GM21423 (cell line): ENCODE results near the gene STPG4.

ENCODE experiments used
- ATAC-seq: cut with Tn5 transposase; IDR thresholded peaks from one replicate; pipeline ENCODE4 v1.9.1; 2021; ENCODE audit warnings: mild to moderate bottlenecking, moderate library complexity; ENCODE audit not compliant: unreplicated experiment

STPG4 gene

DNA sequence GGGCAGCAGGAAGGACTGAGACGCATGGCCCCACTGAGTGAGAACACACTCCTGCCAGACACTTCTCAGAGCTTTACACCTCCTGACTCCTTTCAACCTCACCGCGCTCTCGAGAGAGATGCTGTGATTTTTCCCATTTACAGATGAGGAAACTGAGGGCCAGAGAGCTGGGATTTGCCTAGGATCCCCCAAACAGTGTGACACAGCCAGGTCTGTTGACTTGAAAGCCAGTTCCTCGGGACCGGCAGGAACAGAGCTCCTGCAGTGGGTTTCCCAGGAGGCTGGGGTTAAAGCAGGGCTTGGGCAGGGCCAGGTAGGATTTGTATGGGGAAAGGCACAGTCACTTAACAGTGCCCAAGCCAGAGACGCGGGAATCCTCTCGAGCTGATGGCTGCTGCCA is 81.9 kb downstream of the STPG4 start:
- no peak for ATAC-seq

DNA sequence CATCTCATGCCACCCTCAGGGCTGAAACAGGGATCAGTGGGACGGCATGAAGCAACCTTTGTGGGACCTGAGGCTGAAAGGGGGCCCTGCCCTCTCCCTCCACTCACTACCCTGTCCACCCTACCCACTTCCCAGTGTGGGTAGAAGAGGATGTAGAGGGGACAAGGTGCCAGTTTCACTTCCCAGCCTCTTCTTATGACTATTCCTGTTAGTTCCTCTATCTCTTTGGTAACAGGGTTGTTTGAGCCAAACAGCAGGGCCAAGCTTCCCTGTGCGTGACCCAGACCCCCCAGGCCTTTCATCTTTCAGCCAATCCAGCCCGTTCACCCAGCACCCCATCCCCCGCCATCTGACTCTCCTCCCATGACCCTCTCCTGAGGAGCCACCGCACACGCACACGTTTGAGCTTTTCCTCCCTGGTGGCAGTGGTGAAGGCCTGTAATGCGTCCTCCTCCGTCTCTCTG is 82.3 kb downstream of the STPG4 start:
- no peak for ATAC-seq

DNA sequence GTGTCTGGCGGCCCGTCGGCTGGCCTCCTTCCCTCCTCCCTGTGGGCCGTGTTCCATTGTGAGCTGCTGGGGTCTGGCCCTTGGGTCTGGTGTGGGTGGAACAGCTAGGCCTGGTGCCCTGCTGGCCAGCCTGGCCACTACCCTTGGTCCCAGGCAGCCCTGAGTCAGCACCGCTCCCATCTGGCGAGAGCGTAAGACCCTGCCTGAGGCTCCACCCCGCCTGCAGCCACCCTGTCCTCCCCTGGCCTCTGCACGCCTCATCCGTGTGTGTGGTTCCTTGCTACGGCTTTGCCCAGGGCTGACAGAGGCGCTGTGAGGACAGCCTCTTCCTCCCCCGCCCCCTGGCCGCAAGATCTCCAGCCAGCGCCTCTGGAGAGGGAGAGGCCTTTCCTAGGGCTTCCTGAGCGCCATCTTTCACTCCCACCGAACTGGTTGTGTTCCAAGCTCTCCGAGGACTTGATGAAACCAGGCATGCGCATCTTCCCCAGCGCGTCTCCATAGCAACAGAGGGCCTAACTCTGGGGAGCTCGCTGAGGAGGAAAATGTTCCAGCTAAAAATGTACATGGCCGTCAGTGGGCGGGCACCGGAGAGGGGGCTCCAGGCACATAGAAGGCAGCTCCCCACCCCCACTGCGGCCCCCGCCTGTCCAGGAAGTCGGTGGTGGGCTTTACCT is 83.0 kb downstream of the STPG4 start:
- ATAC-seq, result no peak

DNA sequence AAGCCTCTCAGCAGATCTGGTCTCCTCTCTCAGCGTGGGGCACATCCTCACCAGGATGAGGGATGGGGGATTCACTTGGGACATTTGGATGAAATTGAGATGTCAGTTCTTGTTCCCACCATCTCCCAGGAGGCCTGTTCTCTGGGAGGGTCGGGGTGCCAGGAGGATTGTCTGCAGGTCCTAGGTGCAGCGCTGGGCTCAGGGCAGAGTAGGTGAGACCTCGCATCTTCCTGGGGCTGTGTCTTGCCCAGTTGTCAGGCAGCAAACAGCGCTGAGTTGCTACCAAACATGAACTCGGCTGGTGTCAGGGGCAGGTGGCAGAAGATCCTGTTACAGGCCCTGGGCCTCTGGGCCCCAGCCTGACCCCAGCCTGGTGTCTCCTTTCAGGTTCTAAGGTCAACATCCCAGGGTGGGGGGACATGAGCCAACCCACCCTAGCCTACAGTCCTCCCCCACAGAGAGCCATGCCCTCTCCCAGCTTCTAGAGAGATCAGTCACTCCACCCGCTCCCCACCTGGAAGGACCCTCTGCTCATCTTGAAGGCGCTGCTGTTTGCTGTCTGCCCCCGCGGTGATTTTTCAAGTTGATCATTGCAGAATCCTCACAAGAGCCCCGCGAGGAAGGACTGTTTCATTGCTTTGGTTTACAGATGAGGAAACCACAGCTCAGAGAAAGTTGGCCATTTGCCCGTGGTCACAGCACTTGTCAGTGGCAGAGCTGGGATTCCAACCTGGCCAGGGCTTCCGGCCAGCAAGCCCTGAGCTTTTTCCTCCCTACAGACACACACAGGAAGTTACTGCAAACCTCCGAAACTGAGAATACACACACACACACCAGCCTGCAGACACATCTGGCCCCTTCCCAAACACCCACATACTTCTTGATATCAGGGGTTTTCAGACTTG is 83.9 kb downstream of the STPG4 start:
- peak; percentile 80 for ATAC-seq

DNA sequence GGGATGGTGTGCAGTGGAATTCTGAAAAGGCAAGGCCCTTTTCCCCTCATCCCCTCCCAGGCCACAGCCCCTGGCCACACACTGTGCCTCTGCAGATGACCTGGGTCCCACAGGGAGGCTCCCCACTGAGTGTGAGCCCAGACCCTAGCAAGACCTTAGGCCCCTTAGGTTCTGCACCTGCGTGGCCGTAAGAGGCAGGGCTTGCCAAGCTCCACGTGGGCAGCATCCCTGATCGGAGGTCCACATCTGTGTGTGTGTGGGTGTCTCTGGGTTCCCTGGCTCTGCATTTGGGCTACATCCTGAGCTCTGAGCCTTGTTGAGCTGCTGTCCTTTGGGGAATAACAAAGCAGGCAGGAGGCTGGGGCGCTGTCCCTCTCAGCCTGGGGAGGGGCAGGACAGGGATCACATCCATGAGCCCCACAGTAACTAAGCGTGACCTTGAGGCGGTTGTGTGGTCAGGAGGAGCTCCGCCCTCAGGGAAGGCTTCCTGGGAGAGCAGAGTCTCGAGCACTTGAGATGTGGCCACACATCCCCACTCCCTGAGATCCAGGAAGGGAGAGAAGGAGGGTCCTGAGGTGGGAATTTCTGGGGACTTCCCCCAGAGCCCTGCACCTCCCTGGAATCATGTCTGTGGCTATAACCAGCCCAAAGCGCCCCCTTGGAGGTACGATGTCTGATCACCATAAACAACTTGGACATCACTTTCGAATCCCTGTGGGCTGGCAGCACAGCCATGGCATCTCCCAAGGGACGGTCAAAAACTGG is 84.8 kb downstream of the STPG4 start:
- ATAC-seq, result no peak

DNA sequence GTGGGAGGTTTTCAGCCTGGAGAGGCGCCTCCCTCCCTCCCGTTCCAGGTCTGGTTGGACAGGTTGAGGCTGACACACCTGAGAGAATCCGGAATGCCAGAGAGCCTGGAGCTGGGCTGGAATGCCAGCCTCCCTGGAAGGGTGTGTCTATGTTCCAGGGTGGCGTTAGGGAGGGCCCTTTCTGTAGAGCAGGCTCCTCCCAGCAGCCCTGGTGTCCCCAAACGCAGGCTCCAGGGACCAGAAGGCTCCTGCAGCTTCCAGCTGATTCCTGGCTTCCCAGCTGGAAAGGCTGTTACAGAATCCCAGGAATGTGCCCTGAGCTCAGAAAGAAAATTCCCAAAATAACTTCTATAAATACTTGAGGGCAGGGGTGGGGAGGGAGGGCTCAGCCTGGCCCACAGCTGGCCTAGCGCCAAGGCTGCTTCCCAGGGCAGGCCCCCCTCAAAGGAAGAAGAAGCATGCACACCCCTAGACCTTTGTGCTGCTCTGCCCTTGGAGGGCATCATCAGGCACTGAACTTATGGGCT is 85.4 kb downstream of the STPG4 start:
- no peak for ATAC-seq

DNA sequence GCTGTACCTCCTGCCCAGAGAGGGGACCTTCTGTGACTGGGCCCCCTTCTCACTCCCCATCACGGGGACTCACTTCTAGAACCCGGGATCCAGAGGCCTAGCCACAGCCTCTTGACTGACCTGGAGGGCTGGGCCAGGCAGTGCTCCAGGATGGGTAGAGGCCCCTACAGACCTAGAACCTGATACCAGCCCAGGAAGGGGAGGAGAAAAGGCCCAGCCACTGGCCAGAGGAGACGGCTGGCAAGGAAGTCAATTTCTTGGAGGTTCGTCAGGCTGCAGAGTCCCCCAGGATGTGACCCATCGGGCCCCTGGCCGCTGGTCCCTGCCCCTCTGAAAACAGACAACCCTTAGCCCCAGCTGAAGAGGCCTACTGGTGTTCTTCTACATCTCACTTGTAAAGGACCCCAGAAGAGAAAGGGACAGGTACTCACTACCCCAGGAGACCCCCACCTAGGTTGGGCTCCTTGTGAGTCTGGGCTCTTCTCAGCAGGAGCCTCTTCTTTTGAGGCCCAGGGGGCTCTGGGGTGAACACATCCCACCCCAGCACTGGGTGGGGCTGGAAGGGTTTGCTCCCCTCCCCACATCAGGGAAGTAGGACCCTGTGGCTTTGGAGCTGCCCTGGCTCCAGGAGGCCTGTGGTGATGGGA is 86.0 kb downstream of the STPG4 start:
- no peak for ATAC-seq

DNA sequence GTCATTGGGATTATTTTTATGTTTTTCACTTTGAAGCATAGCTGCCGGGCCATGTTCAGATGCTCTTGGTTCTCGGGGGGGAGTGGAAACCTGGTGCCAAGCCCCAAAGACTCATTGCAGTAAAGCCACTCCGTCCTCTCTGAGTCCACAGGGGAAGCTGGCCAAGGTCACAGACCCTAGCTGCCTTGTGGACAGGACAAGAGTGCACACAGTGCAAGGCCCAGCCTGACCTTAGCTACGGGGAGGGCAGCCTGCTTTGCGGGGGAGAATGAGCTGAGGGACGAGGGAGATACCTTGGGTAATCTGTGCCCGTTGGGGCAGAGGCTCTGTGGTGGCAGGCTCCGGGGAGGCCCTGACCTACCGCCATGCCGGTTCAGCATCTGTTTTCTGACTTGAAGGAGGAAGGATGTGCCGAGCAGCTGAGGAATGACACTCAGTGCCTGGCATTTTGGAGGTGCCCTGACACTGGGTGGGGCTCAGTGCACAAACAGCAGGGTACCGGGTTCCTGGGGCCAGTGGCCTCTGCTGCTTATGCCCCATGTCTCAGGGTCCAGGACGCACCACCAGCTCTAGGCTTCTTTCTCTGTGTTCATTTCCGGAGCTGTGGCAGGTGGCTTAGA is 87.2 kb downstream of the STPG4 start:
- ATAC-seq, result no peak

DNA sequence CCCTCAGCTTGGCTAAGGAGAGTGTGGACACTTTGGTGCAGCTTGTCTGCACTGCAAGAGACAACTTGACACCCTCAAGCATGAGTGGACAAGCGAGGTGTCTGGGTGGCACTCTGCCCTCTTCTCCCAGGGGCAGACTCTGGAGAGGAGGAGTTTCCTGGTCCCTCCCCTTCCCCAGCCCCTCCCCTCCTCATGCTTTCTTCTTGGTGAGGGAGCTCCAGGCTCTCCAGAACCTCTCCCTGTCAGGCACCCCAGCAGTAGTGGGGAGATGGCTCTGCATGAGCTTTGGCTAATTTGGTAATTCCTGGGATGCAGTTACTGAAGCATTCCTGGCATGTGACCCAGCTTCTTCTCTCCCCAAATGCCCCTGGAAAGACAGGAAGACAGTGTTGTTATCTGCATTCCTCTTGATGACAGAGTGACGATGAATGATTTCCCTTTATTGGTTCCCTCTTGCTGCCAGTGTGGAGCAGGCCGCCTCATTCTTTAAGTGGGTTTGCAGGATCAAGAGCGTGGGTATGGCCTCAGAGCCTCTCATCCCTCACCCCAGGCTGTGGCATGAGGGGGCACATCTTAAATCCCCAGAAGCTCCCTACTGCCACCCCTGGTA is 89.2 kb downstream of the STPG4 start:
- ATAC-seq, result no peak

DNA sequence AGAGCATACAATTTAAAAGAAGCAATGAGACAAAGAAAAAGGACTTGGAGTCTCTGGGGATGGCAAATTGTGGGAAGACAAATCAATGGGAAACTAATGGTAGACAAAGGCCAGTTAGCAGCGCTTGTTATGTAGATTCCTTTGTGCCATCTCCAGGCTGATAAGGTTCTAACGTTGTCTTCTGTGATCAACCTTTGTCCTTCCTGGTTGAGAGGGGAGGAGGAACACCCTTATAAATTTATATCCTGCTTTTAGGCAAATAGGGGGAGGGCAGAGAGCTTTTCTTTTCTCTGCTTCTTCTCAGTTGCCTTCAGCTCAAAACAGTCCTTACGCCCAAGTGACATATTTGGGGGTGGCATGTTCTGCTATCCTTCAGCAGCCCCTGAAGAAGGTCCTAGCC is 89.8 kb downstream of the STPG4 start:
- ATAC-seq, result no peak

DNA sequence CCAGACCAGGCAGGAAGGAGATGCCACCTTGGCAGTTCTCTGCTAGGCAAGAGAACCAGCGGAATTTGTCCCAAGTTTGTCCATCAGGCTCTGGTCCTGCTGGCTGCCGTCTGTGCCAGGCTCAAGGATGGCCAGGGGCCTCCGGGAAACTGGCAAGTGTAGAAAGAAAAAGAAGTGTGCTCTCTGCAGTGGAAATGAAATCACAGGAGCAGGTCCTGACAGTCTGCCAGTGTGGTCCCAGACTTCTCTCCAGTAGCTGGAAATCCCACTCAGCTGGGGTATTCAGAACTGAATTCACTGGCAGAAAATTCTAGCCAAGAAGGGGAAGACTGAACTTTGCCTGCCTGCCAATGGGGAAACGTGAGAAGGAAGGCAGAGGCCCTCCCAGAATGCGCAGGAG is 91.0 kb downstream of the STPG4 start:
- no peak for ATAC-seq

DNA sequence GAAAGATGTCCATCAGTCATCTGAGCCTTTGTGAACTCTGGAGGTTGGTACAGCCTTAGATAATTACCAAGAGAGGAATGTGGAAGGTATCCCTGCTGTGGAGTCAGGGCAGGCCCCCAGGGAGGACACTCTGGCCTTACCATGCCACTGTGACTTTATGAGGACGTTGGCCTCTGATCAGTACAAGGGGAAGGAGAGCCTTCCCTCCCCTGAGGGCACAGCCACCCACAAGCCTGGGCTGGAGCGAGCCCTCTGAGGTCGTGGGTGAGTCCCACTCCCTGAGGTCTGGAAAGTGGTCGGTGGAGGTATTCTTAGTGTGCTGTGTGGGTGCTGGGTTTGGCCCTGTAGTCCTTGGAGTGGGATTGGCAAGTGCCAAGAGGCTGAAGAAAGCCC is 91.6 kb downstream of the STPG4 start:
- ATAC-seq, result no peak

DNA sequence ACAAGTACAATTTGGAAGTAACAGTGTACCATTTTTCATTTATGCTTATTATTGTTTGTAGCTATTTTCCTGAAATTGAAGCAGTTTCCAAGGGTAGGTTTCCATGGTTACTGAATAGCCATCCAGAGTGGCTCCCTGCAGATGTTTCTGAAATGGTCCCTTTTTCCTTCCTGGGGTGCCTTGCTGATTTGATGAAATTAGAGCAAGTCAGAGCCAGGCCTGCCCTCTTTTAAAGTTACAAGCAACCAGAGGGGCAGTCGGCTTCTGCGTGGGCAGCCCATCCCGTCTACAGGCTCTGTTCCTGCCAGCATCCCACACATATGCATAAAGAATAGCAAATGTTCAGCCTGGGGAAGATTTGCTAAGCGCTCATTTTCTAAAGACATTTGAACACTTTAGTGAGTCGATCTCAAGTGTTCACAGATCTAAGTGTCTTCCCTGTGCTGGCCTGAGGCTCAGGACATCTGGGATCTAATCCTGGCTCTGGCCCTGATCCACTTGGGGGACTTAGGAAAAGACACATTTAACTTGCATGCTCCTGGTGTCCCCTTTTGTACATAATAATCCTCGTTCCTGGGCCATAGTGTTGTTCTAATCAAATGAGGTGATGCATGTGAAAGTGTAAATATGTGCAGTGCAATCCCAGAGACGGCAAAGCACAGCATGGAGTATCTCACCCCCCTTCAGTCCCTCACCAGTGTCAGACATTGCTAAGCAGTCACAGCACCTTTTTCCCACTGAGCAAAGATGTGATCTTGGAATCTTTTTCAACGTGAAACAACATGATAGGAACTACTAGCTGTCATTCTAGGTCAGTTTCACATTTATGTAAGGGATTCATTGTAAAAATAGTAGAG is 92.2 kb downstream of the STPG4 start:
- no peak for ATAC-seq

DNA sequence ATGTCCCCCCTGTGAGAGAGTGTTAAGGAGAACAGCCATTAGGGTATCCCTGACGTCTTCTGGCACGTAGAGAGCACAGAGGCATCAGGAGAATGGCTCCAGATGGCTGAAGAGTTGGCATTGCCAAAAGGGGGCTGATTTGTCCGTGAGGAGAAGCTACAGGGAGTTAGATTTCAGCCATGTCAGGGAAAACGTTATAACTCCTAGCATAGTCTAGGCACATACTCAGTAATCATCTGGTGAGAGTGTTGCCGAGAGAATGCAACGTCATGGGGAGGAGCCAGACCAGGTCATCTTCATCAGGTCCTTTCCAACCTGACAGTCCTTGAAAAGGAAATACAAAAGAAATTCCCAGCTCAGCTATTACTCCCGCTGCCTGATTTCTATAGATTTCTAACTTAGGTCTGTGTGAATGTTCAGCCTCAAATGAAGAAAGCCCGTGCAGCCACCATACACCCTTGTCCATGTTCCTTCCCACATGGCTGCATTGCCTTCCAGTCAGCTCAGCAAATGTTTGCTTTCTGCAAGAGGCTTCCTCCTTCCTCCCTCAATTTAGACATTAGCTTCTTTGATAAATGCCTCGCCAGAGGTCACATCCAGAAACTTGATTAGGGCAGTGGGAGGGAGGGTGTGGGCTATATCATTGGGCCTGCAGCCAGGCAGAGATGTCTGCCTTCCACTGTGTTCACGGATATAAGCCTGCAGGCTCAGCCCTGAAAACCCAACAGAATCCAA is 93.0 kb downstream of the STPG4 start:
- ATAC-seq, result no peak

DNA sequence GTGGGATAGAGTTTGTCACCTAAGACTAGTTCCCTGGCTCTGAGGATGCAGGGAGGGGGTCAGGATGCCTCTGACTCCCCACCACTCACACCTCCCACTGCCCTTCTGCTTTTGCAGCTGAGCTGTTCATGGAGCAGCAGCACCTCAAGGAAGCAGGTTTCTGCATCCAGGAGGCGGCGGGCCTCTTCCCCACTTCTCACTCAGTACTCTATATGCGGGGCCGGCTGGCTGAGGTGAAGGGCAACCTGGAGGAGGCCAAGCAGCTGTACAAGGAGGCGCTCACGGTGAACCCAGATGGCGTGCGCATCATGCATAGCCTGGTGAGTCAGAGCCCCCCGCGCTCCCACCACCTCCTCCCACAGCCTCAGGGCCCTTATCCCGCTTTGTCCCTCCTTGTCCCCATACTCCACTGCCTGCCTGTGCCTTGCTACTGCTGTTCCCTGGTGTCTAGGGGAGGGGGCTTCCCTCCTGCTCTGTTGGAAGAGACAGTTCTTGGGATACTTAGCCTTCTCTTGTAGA is 94.4 kb downstream of the STPG4 start:
- no peak for ATAC-seq

DNA sequence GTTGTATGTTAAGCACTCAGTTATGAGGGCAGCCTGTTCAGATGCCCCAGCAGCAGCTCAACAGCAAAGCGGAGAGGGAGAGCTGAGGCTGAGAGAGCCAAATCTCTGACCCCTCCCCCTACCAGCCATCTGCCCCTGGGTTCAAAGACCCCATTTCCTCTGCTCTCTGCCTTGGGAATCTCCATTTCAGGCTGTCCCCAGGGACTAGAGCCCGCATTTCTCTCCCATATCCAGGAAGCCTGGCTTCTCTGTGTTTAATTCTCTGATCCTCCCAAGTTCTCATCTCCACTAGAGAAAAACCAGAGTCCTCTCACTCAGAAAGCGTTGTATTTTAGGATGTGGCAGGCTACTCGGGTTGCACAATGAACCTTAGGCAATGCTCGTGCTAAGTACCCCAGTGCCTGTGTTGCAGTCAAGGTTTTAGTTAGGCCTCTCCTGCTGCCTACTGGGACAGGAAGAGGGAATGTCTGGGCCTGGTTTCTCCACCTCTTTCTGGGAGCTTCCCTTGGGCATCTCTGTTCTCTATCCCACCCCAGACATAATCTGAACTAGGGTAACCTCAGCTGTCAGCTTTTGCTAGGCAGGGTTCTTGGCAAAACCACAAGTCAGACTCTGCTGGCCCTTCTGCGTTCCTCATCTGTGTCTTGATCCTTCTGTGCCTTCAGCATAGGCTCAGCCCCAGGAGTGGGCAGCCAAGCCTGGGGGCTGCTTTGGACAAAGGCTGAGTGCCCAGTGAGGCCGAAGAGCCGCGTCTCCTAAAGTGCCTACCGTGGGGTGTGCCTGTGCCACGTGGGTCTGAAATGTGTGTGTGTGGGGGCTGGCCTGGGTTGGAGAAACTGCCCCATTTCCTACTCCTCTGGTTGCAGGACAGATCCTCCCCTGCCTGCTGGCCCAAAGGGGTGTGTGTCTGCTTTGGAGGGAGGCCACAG is 96.8 kb downstream of the STPG4 start:
- ATAC-seq, result no peak

DNA sequence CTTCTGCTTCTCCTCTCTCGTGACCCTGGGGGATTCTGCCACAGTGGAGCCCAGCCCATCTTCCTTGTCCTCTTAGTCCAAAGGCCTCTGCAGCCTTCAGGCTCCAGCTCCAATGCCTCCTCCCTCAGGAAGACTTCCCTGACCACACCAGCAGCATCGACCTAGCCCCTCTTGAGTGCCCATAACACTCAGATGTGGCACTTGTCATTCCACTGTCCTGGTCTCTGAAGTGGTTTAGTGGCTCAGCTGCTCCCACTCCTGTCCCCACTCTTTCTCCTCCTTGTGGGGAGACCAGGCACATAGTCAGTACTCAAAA is 97.5 kb downstream of the STPG4 start:
- no peak for ATAC-seq
